HEK293T (cell line): ENCODE data around the gene PMPCB.

ENCODE experiments used
- ARNT ChIP-seq: fragments of 450-650 bp; IDR thresholded peaks from 2 replicates; pipeline ENCODE4 v1.6.1; 2017; ENCODE audit warnings: mild to moderate bottlenecking
- FOXK2 ChIP-seq: fragments of 450-650 bp; IDR thresholded peaks from 2 replicates; pipeline ENCODE4 v1.6.1; 2016; ENCODE audit warnings: mild to moderate bottlenecking
- HDGF ChIP-seq: fragments of 450-650 bp; IDR thresholded peaks from 2 replicates; pipeline ENCODE4 v1.6.1; 2017; ENCODE audit warnings: antibody characterized with exemption, borderline replicate concordance
- SP1 ChIP-seq: fragments of 450-650 bp; IDR thresholded peaks from 2 replicates; pipeline ENCODE4 v1.6.1; 2017

DNA sequence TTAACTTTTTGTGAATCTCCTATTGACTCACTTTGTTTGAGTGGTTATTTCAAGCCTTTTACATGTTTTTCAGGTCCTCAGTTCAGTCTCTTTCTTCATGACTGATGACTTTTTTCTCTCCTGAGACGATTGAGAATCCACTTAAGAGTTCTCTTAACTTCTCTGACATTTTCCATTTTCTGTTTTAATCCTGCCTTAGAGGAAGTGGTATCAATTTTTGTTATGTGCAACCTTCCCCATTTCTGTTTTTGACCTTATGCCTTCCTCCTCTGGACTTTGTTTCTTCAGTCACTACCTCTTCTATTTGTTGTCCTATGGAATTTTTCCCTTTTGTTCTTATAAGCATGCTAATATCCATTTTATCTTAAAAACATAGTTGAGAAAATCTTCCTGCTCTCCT lies 52.6 kb downstream of the PMPCB start:
- TF ChIP-seq ARNT (no peak), HDGF (no peak), SP1 (no peak), FOXK2 (no peak)
